Sigmoid colon (tissue), 7 donors: ENCODE results near the gene CRADD. TPM values are rescaled to one million over a fixed set of nuclear protein-coding genes. Genes with fewer than 3 reads are reported as not detected.

Experiments used
- DNase-seq: peaks from one replicate; pipeline ENCODE4 v3.0.0-alpha.2; 2019
- H3K27ac ChIP-seq, 4 donors: fragments of 200-600 bp; sonication (generic); one replicate each; pipeline ENCODE4 v1.5.1; 2016 to 2019; ENCODE audit warnings: mild to moderate bottlenecking in 1 of 4
- H3K27me3 ChIP-seq, 3 donors: fragments of 200-600 bp; sonication (generic); one replicate each; pipeline ENCODE4 v1.5.1; 2019; ENCODE audit warnings: mild to moderate bottlenecking in 1 of 3
- H3K36me3 ChIP-seq, 4 donors: fragments of 200-600 bp; sonication (generic); one replicate each; pipeline ENCODE4 v1.5.1; 2016 to 2019
- H3K4me1 ChIP-seq, 4 donors: fragments of 200-600 bp; sonication (generic); one replicate each; pipeline ENCODE4 v1.5.1; 2017 to 2019
- H3K4me3 ChIP-seq, 4 donors: fragments of 200-600 bp; sonication (generic); one replicate each; pipeline ENCODE4 v1.5.1; 2017 to 2019; ENCODE audit warnings: mild to moderate bottlenecking in 2 of 4, moderate library complexity in 1 of 4
- H3K9me3 ChIP-seq, 4 donors: fragments of 200-600 bp in 3 of 4; sonication (generic) in 3 of 4; one replicate each; pipeline versions ENCODE4 v1.5.1 to v1.6.1; 2013 to 2019
- EP300 ChIP-seq, 4 donors: sonication (generic); formaldehyde crosslinking; IDR thresholded peaks; one replicate each; pipeline ENCODE4 v1.6.1; 2017; ENCODE audit warnings: antibody characterized with exemption in 4 of 4
- POLR2A ChIP-seq, 2 donors: fragments of 450-650 bp; IDR thresholded peaks; one replicate each; pipeline ENCODE4 v1.6.1; 2016; ENCODE audit warnings: antibody characterized with exemption in 2 of 2, mild to moderate bottlenecking in 2 of 2, moderate library complexity in 2 of 2
- POLR2AphosphoS5 ChIP-seq, 4 donors: sonication (generic); formaldehyde crosslinking; IDR thresholded peaks; one replicate each; pipeline ENCODE4 v1.6.1; 2017; ENCODE audit warnings: antibody characterized with exemption in 4 of 4
- WGBS, 2 donors: extraction: QIAGEN DNeasy Blood & Tissue Kit; methylation state at CpG; one replicate each; pipeline ENCODE4 v1.1.7; 2013; 5-methylcytosine and 5-hydroxymethylcytosine counted together
- intact Hi-C: fragments of 100-400 bp; cut with DNase I; formaldehyde crosslinking; loops from one replicate; pipeline ENCODE4 v1.15.1; 2023
- polyA plus RNA-seq, 3 donors: library from polyadenylated mRNA; stranded (reverse); fragments of 200-250 nt; gene quantifications; one replicate each; pipeline ENCODE4 v1.2.3, GENCODE V29; 2013
- total RNA-seq, 4 donors: library from RNA; depleted of rRNA; stranded (reverse); fragments of >200 nt; gene quantifications; one replicate each; pipeline ENCODE4 v1.1.0, GENCODE V29; 2016
- TF ChIP-seq, protein P1 (sequence below), 4 experiments: fragments of 450-650 bp in 3 of 4; fragments of 200-600 bp in 1 of 4; IDR thresholded peaks; one replicate each; pipeline ENCODE4 v1.5.1; 2016 to 2019; ENCODE audit warnings: antibody characterized with exemption in 4 of 4, mild to moderate bottlenecking in 3 of 4, moderate library complexity in 2 of 4
- donor health status: healthy with polysubstance abuse.
- donor health status: Bipolar disorder and iron deficiency.
- donor health status: healthy.

Gene CRADD
- total and polyA plus RNA-seq, 7 donors, result 14.1 to 98.9 (median 43.7) TPM

DNA sequence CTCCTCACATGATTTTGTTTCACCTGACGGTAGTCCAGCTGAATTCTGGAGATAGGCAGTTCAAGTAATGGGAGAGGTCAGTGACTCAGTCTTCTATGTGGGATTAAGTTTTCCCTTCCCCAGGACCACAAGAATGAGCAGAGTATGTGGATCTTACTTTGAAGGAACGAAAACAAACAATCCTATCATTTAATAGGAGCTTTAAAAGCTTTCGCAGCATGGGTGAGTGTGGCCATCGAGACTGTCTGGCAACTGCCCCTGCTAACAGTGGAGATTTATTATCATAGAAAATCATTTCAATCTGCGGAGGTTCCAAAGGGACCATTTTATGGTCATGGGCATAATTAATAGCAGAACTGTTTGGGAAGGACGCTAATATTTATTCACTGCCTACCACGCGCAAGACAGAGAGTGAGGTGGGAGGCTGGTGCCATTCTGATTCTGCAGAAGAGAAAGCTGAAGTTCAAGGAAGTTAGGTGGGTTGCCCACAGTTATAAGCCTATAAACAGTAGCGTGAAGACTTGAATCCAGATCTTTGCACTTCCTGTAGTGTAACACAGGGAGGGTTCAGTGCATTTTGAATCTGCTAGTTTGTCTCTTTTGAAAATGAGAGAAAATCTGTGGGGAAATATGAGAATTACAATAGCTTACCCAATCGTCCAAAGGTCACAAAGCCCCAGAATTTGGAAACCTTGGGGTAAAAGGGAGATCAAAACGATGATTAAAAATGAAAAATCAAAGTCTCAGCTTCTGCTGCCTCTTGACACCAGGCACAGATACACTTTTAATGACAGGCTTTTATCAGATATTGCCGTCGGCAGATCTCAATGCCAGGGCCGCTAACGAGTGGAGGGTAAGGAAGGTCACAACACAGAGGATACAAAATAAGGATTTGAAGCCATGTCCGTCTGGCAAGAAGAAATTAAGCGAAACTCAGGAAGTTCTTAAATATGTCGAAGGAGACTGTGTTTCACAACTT, 209.6 kb downstream of the CRADD start:
- Histone ChIP-seq H3K27me3 (no peaks in the 10 kb centered on the region), H3K9me3 (no peaks in the 10 kb centered on the region), H3K27ac (no peak overlapping the region), H3K36me3 (no peaks in the 10 kb centered on the region), H3K4me3 (no peak overlapping the region), H3K4me1 (peaks cover 0 to 20% (median 12%) of the 10 kb centered on the region in 4 donors)
- WGBS, 2 donors, result 82 to 91% methylated on average over 18 of the region's 18 CpGs
- intact Hi-C loops, result no loop called here
- TF ChIP-seq, protein P1, sequence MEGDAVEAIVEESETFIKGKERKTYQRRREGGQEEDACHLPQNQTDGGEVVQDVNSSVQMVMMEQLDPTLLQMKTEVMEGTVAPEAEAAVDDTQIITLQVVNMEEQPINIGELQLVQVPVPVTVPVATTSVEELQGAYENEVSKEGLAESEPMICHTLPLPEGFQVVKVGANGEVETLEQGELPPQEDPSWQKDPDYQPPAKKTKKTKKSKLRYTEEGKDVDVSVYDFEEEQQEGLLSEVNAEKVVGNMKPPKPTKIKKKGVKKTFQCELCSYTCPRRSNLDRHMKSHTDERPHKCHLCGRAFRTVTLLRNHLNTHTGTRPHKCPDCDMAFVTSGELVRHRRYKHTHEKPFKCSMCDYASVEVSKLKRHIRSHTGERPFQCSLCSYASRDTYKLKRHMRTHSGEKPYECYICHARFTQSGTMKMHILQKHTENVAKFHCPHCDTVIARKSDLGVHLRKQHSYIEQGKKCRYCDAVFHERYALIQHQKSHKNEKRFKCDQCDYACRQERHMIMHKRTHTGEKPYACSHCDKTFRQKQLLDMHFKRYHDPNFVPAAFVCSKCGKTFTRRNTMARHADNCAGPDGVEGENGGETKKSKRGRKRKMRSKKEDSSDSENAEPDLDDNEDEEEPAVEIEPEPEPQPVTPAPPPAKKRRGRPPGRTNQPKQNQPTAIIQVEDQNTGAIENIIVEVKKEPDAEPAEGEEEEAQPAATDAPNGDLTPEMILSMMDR (IDR thresholded peaks at IDR 0.05), result no peak
- TF ChIP-seq EP300 (IDR thresholded peaks at IDR 0.05), result no peak
- TF ChIP-seq POLR2AphosphoS5 (IDR thresholded peaks at IDR 0.05), result no peak
- TF ChIP-seq POLR2A (IDR thresholded peaks at IDR 0.05), result no peak
- DNase-seq, result no peak

DNA sequence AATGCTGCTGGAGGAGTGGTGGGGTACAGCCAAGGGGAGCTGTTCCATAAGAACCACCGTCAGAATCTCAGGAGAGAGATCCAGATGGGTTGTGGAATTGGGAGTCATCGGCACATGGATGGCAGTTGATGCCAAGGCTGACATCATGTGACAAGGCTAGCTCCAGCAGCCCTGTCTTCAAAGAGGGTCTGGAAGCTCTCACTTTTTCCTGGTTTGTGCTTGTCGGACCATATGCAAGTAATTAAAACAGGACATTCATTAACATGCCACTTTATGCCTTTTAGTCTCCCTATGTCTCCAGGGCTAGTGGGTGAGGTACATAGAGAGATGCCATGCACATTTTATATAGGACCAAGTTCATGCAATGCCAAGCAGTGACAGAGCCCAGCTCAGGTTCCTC, 211.8 kb downstream of the CRADD start:
- 92 to 95% methylated on average over 3 of the region's 3 CpGs for WGBS, 2 donors
- Histone ChIP-seq H3K9me3 (no peaks in the 10 kb centered on the region), H3K27ac (no peak overlapping the region), H3K36me3 (no peaks in the 10 kb centered on the region), H3K4me3 (no peak overlapping the region), H3K27me3 (no peaks in the 10 kb centered on the region), H3K4me1 (peaks cover 0 to 31% (median 29%) of the 10 kb centered on the region in 4 donors)
- DNase-seq, result no peak
- intact Hi-C loops, result no loop called here
- TF ChIP-seq POLR2A (IDR thresholded peaks at IDR 0.05) (no peak), POLR2AphosphoS5 (IDR thresholded peaks at IDR 0.05) (no peak), EP300 (IDR thresholded peaks at IDR 0.05) (no peak)
- TF ChIP-seq, protein P1 (IDR thresholded peaks at IDR 0.05), result no peak

DNA sequence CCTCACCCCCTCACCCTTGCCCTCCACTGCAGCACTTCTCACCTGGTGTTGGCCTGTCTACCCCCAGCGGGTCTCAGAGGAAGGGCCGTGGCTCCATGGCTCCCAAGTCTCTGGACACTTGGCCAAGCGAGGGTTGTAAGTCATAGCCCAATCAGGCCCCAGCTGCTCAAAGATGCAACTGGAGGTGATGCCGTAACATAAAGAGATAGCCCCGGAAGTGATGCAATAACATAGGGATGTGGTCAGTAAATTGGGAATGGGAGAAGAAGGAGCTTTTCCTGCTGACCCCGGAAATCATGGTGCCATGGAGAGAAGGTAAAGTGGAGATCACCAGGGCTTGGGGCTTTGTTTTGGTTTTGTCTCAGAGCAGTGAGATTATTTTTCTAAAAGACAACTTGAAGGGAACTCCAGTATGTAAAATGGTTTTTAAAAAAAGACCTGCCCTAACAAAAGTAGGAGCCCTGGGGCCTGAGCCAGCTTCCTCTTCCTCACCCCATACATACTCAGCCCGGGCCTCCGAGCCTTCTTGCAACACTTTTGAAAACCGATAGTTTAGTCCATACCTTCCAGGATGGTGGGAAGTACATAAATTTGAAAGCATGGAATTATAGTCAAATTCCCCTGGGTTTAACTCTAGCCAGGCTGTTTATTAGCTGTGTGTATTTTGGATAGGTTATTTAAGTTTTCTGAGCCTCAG, 212.5 kb downstream of the CRADD start:
- intact Hi-C loops, result loop anchor here (5.0 to 10.0 kb wide), 3 partner anchors 62 to 325 kb away; no protein-coding TSS in a partner anchor
- WGBS, 2 donors, result 84 to 92% methylated on average over 9 of the region's 9 CpGs

DNA sequence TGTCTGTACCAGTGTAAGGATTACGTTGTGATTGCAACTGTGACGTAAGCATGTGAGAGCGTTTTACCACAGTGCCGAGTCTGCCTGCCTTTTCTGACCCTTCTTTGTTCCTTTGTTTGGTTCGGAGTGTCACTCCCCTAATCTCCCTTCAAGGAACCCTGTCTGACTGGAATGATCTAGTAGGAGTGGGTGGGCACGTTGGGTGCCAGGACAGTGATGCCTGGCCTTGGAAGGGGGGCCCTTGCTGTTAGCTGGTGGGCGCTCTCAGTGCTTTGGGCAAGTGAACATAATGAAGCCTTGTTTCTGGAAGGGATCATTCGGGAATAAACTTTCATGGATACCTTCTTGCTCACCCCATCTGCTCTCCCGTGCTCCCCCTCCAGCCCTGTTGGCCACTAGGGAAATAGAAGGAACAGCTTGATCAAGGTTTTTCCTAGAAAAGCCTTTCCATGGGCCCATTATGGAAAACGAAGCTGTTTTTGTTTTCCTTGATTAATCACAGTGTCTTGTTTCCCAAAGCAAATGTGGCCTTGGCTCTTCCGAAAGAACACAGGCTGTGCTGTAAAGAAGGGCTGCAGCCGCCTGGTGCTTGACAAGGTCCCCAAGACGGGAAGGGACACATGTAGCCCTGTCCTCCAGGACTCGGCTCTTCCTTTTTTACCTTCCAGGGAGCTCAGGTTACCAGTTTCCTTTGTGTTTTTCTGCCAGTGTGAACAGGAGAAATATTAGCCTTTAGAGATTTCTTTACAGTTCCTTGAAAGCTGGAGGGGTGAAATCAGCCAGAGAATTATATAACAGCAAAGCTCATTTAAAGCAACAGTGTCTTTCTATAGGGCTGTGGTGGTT, 215.5 kb downstream of the CRADD start:
- peak overlapping the region in 3 of 4 donors; percentile 21 to 88 (median 84) for H3K27ac ChIP-seq
- 83 to 84% methylated on average over 14 of the region's 14 CpGs for WGBS, 2 donors

More for the DNA sequence above, 212.5 kb downstream of the CRADD start:
- no peak for DNase-seq
- Histone ChIP-seq H3K4me3 (no peak overlapping the region), H3K27me3 (no peaks in the 10 kb centered on the region), H3K36me3 (no peaks in the 10 kb centered on the region), H3K4me1 (peaks cover 0 to 34% (median 31%) of the 10 kb centered on the region in 4 donors), H3K9me3 (no peaks in the 10 kb centered on the region), H3K27ac (no peak overlapping the region)
- no peak for TF ChIP-seq POLR2A (IDR thresholded peaks at IDR 0.05)
- TF ChIP-seq, protein P1 (IDR thresholded peaks at IDR 0.05), result no peak
- TF ChIP-seq POLR2AphosphoS5 (IDR thresholded peaks at IDR 0.05), result no peak
- TF ChIP-seq EP300 (IDR thresholded peaks at IDR 0.05), result no peak

More for the DNA sequence above, 215.5 kb downstream of the CRADD start:
- H3K4me1 ChIP-seq, result peaks cover 0 to 35% (median 32%) of the 10 kb centered on the region in 4 donors
- intact Hi-C loops, result loop anchor here (5.0 to 10.0 kb wide), 3 partner anchors 65 to 328 kb away; no protein-coding TSS in a partner anchor
- H3K4me3 ChIP-seq, result no peak overlapping the region
- no peaks in the 10 kb centered on the region for H3K27me3 ChIP-seq
- TF ChIP-seq EP300 (IDR thresholded peaks at IDR 0.05) (no peak), POLR2A (IDR thresholded peaks at IDR 0.05) (no peak), POLR2AphosphoS5 (IDR thresholded peaks at IDR 0.05) (no peak)
- TF ChIP-seq, protein P1 (IDR thresholded peaks at IDR 0.05), result no peak
- H3K9me3 ChIP-seq, result no peaks in the 10 kb centered on the region
- no peak for DNase-seq
- H3K36me3 ChIP-seq, result no peaks in the 10 kb centered on the region
